HG03060 (cell line): Measurements from ENCODE around the gene ITIH6.
"Not testable (repeated sequence)": the region's sequence is repeated elsewhere in the genome, so short reads cannot be mapped to it uniquely, and the experiment has no call there.

Experiments
- ATAC-seq: cut with Tn5 transposase; IDR thresholded peaks from one replicate; pipeline ENCODE4 v1.9.1; 2021; ENCODE audit warnings: low read depth, moderate number of reproducible peaks; ENCODE audit not compliant: unreplicated experiment

Gene ITIH6

DNA sequence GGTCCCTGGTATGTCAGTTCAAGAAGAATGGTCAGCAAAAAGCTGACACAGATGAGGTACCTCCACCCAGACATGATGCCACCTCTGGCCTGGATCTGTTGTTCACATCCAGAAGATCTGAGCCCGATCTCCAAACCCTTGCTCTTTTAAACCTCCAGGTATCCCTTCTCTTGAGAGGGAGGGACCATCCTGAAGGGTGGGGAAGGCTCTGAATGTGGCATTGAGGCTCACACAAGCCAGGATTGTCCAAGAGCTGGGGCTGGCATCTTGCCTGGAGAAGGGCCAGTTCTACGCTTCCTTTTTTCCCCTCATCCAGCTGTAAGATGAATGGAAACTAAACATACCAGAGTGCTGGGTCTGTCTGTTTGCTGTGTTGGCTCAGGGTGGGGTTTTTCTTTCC is at the start of gene ITIH6:
ITIH6 (minus strand) TSS at position 119 of the 400 bp plus-strand sequence; CDS start at position 74, 45 bp downstream.
- no peak for ATAC-seq

DNA sequence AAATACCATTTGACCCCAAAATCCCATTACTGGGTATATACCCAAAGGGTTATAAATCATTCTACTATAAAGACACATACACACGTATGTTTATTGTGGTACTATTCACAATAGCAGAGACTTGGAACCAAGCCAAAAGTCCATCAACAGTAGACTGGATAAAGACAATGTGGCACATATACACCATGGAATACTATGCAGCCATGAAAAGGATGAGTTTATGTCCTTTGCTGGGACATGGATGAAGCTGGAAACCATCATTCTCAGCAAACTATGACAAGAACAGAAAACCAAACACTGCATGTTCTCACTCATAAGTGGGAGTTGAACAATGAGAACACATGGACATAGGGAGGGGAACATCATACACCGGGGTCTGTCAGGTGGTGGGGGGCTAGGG is 49.6 kb upstream of the ITIH6 start:
- not testable (repeated sequence) for ATAC-seq

DNA sequence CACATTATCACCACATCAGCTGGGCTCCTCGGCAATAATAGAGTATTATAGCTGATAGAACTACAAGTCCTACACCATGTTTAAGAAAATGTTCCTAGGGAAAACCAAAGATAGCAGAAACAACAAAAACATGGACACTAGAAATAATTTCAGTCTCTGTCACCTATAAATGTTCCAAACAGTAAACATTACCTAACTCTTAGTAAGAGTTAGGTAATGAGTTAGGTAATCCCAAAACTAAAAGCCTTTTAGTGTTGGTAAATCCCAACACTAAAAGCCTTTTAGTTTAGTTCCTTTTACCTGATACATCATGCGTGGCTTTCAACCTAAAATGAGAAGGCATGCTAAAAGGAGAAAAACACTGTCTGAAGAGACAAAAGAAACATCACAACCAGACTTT is 45.0 kb upstream of the ITIH6 start:
- no peak for ATAC-seq

- ATAC-seq: no peak
Measured at GRCh38 chrX:54842607-54843006, 44.6 kb upstream of the ITIH6 start.

GRCh38 chrX:54841184-54841874 is 43.3 kb upstream of the ITIH6 start:
- ATAC-seq: not testable (repeated sequence)

GRCh38 chrX:54838583-54838982 is 40.5 kb upstream of the ITIH6 start:
- no peak for ATAC-seq

DNA sequence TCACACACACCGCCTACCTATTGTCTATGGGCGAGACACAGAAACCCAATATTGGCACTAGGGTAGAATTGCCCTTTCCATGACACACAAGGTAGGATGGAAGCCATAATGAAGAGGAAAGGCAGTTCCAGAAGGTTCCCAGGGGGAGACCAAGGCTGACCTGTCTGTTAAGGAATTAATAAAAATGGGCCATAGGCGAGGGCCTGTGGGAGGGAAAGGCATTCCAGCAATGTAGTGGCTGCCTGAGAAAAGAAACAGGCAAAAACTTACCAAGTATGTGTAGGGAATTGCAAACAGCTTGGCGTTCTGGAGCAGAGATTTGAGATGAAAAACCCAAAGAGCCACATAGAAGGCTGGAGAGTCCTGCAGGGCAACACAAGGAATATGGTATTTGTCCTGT is 28.5 kb upstream of the ITIH6 start:
- no peak for ATAC-seq

DNA sequence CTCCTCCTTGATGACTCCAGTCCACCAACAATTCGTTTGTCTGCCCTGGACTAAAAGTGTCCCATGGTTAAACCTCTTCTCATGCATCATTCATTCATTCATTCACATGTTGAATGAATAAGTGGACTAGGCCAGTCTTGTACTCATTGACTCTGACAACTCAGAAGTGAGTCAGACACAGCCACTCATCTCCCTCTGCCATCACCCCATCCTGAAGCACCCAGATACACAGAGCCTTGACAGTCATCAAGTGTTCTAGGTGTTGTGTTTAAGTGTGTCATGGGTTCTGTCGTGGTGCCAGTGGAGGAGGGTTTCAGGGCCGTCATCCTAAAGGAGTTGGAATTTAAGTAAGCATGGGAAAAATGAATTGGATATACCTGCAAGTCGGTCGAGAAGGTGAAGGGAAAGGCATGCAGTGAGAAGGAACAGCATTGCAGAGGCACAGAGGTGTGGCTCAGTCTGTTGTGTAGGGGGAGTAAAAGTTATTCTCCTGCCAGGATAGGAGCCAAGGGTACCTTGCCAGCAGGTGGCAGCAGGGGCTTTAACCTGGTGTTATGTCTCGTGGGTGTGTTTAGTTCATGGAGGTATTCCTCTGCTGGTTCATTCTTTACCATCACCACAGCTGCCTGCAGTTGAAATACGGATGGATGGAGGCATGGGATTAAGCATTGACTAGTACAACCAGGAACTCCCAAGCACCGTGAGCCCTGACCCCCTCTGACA is 27.8 kb upstream of the ITIH6 start:
- no peak for ATAC-seq

DNA sequence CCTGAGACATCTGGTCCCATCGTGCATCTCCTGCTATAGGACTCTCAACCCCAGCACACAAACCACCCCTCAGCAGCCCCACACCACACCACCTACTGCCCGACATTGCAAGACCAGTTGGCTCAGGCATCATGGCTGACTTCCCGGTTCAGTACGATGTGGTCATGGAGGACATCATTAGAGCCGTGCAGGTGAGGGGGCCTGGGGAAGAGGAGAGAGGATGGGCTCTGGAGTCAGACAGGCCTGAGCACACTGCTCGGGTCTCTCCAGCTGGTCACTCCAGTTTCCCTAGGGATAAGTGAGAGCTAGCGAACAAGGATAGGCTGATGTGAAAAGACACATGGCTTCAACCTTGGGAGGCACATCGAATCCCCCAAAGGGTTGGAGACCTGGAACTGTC is 26.7 kb upstream of the ITIH6 start:
- no peak for ATAC-seq

- ATAC-seq: no peak
Measured at GRCh38 chrX:54824195-54824594, 26.1 kb upstream of the ITIH6 start.

- no peak for ATAC-seq
Measured at GRCh38 chrX:54821310-54821709, 23.3 kb upstream of the ITIH6 start.

GRCh38 chrX:54820737-54821136 is 22.7 kb upstream of the ITIH6 start:
- no peak for ATAC-seq

DNA sequence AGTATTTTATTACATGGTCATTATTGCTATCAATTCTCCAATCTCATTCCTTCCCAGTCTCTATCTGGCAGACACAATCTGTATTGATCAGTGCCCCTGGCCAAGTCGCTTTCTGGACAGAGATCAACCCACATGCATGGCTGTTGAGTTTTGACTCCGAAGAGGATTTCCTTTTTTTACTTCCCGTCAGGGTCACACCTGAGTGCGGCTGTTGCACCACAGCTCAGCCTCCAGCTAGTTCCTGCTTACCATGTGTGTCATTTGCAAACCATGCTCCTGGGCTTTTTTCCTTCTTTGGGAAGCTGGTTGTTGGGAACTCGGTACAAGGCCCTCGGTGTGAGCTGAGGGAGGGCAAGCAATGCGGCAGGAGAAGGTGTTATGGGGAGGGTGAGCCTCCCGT is 21.1 kb upstream of the ITIH6 start:
- no peak for ATAC-seq

DNA sequence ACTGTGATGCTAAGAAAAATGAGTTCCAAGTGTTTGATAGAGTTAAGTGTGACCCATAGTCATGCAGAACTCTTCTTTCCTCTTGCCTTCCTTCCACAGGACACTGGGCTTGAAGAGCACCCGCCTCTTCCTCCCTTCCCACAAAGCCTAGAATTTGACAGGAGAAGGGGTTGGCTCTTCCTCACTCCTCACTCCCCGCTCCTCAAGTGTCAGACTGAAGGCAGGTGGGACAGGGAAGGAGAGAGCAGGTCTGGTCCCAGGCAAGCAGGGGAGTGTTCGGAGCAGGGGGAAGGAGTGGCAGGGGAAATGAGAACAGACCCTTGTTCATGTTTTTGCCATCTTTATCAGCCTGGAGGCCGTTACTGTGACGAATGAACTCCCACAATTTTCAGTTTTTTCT is 20.2 kb upstream of the ITIH6 start:
- ATAC-seq: no peak

GRCh38 chrX:54817220-54817820 is 19.3 kb upstream of the ITIH6 start:
- no peak for ATAC-seq

DNA sequence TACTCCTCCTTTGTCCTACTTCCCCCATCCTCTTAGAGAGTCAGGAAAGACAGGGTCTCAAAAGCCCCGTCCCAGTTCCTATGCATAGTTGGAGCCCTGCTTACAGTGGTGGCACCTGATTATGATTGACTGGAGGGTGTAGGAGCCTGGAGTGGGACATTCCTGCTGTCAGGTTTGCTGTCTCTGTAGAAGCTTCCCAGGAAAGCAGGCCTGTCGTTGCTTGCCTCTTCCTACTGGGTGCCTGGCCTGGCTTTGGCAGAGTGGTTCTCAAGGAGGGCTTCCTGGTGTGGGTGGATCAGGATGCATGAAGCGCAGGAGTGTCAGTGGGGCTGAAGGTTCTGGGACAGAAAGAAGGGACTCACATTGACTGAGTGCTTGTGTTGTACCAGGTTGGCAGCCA is 14.3 kb upstream of the ITIH6 start:
- ATAC-seq: no peak

DNA sequence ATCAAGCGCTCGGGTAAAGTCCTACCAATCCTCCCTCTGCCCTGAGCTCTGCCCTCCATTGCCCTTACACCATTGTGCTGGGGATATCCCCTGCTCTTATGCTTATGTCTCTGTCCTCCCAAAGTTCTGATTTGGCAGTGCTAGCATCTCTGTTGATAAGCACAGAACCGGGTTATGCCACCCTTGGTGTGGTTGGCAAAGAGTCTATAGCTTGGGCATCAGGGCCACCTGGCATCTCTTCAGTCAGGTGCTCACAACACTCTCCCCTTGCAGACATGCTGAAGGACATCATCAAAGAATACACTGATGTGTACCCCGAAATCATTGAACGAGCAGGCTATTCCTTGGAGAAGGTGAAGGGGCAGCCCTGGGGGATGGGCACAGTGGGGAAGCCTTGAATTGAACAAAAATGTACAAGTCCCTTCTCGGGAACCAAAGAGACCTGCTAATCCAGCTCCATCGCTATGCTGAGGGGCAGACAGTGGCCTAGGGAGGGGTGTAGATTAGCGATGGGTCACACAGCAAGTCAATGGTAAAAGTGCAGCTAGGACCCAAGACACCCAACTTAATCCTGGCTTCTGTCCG is 13.3 kb upstream of the ITIH6 start:
- ATAC-seq: no peak

GRCh38 chrX:54810532-54810931 is 12.5 kb upstream of the ITIH6 start:
- no peak for ATAC-seq

GRCh38 chrX:54808605-54809483 is 10.8 kb upstream of the ITIH6 start:
- ATAC-seq: peak; percentile 86

- peak; percentile 14 for ATAC-seq
Measured at GRCh38 chrX:54808109-54808604, 10.1 kb upstream of the ITIH6 start.
